Nucleus accumbens (tissue), 56 donors: ENCODE data around the gene OTX1.
"Not testable (repeated sequence)": the region's sequence is repeated elsewhere in the genome, so short reads cannot be mapped to it uniquely, and the experiment has no call there.

Experiments used
- DNase-seq, 56 donors: peaks; one replicate each; lab custom pipeline; 2025; lab: John Stamatoyannopoulos, UW

The OTX1 gene

DNA sequence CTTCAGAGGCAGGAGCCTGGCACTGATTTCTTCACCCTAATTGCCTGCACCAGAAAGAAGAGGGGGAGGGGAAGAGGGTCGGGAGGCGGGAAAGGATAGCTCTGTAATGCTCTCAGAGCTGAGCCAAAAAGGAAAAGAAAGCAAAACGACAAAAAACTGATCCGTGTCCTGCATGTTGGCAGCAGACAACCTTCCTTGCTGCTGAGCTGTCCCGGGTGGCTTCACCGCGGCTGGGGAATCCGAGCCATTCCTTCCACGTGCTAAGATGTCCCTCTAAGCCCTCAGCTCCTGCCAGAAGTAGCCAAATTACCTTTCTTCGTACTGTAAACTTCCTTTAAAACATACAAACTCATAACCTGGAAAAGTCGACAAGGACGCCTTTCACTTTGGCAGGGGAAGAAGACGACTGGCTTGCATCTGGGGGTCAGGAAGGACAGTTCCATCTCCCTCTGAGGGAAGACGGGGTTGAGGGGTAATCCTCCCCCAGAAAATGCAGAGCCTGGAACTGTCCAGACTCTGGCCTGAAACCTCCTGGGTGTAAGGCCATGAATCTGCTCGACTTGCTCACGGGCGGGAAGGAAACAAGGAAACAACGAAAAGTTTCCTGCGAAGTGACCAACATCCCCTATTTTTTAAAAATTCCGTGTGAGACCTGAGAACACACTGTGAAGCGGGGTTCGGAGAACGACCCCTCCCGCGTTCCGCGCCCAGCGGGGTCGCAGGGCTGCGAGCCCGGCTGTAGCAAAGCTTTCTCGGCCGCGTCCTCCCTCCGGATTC lies 7.7 kb downstream of the OTX1 start:
- DNase-seq, result no peak

DNA sequence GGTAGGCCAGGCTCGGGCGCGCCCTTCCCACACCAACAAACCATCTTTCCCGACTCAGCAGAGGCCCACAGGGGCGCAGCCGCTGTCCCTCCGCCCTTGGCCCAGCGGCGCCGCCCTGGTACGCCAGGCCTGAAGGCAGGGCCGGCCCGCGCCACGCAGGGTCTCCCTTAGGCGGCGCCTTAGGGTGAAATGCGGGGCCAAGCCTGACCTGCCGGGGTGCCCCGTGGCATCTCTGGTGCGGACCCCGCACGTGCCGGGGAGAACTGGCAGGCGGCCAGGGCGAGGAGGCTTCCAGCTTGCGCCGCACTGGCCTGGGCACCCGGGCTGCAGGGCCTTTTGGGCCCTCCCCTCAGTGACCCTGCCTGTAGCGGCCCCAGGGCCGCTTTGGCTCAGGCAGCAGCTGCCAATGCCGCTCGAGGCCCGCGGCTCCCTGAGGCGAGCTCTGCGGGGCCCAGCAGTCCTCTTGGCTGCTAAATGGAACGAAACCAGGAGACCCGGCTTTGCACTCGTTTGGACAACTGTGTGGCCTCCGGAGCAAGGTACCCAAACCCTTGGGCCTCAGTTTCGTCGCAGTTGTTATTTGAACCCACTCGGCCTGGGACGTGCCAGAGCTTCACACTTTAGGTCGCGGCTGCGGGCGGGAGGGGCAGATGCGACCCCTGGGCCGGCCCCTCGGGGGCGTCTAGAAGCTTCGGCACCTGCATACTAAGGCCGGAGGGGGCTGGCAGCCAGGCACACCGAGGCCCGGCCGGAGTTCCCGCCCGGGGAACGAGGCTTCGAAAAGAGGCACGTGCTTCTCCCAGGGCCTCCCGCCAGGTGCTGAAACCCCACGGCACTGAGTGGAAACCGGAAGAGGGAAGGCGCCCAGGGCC lies 8.5 kb downstream of the OTX1 start:
- no peak for DNase-seq

DNA sequence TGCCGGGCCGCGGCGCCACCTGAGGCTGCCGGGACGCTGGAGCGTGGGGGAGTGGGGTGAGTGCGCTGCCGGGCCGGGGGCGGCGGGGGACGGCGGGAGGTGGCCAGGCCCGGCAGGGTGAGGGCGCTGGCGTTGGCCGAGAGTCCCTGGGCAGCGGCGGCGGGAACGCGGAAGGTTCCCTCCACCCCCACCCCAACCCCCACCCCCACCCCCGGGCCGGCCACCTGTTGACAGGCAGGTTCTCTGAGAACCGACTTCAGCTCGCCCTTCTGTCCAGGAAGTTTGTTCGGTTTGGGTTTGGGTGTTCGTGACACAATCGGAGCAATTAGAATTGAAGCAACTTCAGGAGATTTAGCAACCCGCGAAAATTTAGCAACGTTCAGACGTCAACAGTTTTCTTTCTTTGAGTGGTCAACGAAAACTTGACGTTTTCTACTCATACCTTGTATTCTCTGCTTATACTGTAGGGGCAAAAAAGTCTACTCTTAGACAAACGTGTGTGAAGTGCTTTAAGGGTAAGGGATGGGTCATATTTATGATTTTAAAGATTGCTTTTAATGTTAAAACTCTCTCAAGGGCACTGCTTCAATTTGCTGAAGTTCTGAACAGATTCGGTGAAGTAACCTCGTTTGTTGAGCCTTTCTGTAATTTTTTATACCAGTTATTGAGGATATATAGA lies 9.3 kb downstream of the OTX1 start:
- DNase-seq, result no peak

DNA sequence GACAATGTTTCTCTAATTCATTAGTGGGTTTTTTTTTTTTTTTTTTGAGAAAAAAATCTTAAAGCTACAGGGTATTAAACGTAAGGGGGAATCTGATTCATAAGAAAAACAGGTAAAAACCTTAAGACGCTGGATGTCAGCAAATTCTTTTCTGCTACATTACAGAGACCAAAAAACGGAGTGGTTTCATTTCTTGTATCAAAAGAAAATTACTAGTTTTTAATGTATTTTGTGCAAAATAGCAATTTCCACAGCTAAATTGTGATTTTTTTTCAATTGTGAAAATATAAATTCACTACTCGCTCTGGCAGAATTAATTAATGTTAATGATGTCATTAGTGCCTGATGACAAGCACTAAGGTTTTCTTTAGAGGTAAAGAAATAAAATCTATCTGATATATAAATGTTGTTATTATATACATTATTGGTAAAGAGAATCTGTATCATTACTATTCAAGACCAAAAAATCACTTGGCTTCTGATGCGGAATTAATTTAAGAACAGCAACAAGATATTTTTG lies 9.9 kb downstream of the OTX1 start:
- no peak for DNase-seq

DNA sequence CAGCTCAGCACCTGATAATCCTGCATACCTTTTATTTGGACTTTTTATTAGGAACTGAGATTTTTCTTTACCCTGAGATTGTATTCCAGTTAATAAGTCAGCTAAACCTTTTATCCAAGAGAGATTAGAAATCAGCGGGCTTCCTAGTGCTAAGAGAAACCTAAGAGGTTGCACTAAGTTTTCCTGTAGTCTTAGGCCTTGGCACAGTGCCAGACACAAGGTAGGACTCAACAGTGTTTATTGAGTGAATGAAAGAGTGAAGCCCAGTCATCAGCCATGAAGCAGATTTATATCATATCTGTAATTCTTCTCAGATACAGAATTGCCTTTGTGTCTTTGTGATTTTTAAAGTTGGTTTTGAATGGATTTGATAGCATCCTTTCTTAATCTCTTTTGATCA lies 13.6 kb downstream of the OTX1 start:
- DNase-seq, result no peak

DNA sequence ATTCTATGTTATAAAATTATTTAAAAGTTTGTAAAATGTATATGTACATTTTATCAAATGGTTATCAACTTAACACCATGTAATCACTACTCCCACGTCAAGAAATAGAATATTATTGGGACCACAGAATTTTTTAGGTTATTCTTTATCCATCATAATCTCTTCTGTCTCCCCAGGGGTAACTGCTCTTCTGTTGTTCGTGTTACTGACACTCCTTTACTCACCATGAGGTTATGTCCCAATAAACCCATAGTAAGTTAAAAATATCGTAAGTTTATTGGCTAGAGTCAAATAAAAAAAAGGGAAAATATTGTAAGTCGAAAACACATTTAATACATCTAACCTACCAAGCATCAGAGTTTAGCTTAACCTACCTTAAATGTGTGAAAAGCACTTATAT lies 14.0 kb downstream of the OTX1 start:
- no peak for DNase-seq

DNA sequence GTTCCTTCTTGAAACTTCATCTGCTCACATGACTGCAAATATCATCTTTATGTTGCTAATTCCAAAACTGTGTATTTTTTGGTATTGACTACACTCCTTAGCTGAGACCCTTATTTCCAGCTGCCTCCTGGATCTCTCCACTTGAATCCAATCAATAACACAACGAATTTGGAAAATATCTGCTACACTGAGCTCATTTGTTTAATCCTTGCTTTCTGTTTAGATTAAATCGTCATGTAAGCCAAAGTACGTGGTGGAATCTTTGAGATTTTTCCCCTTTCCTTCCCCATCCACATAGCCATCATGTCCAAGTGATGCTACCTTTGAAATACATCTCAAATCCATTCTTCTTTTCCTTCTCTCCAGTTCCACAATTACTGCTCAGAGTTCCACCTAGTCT lies 15.6 kb downstream of the OTX1 start:
- DNase-seq, result no peak

DNA sequence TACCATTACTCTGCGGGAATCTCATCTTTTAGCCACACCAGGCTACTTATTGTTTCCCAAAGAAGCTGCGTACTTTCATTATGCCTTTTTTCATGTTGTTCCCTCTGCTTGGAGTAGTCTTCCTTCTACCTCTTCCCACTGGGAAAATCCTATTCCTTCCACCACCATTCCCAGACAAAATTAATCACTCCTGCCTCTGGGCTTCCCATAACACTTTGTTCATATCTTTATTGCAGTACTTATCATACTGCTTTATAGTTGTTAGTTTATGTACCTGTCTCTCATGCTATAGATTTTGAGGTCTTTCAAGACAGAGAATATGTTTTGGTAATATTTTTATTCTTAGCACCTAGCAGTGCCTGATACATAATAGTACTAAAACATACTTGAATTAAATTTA lies 16.2 kb downstream of the OTX1 start:
- DNase-seq, result no peak

DNA sequence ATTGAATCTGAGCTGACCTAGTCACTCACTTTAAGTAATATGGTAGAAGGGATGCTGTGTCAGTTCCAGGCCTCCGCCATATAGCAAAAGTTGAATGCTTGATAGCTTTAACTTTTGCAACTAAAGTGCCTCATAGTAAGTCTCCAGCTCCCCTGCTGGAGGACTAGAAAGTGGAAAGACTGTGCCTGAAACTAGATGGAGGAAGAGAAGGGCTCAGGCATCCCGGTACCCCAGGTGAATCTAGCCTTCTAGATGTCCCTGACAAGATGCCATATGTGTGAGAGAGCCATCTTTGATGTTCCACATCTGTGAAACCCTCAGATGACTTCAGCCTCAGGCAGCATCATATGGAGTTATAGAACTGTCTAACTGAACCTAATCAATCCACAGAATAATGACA lies 21.0 kb downstream of the OTX1 start:
- no peak for DNase-seq

DNA sequence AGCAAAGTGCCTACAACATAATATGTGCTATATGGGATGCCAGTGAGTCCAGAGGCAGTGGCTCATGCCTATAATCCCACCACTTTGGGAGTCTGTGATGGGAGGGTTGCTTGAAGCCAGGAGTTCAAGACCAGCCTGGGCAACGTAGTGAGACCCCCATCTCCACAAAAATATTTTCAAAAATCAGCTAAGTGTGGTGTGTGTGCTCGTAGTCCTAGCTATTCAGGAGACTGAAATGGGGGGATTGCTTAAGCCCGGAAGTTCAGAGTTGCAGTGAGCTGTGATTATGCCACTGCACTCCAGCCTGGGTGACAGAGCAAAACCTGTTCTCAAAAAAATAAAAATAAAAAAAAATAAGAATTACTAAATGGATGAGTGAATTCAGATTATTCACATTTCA lies 23.4 kb downstream of the OTX1 start:
- no peak for DNase-seq

DNA sequence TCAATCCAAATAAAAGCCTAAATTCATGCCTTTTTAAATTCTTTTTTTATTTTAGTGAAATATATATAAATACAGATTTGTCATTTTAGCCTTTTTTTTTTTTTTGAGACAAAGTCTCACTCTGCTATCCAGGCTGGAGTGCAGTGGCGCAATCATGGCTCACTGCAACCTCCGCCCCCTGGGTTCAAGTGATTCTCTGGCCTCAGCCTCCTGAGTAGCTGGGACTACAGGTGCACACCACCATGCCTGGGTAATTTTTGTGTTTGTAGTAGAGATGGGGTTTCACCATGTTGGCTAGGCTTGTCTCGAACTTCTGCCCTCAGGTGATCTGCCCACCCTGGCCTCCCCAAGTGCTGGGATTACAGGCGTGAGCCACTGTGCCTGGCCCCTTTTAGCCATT lies 23.8 kb downstream of the OTX1 start:
- DNase-seq, result not testable (repeated sequence)

DNA sequence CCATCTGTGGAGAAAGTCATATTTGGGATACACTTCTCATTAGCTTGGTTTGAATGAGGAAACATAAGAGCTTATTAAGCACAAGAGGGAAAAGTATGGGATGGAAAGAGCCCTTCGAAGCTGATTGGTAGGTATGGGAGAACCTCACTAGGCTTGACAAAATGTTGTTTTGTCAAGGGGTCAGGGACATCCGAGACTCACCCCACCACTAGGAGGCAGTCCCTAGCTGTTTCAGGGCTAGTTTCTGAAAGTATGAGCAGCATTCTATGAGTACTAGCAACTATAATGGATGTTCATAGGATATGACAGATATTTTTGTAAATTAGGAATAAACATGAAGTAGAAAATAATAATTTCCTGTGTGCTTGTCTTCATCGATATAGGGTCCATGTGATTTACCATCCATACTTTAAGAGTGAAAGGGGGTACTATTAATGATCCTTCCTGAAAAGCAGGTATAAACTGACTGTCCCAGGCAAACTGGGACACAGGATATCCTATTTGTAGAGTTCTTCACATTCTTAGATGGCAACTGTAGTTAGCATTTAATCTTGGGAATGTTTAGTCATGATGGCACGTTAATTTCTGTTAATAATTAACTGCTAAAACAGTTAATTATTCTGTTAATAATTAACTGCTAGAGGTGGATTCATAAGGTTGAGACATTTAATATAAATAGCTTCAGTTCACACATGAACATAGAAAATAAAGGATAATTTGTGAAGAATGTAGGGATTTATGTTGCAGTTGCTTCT lies 28.4 kb downstream of the OTX1 start:
- no peak for DNase-seq

DNA sequence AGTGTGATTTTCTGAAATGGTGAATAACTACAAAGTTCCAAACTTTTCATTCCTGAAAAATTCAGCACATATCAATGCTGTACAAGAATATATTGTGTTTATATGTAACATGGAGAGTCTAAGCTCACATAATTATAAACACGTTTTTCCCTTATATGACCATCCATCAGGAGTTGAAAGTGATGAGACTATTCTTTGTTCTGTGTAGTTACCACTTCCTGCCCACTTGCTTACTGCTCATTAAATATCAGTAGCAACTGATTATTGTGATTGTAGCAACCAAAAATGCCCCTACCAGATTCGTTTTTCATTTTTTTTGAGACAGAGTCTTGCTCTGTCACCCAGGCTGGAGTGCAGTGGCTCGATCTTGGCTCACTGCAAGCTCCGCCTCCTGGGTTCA lies 30.8 kb downstream of the OTX1 start:
- DNase-seq, result no peak

DNA sequence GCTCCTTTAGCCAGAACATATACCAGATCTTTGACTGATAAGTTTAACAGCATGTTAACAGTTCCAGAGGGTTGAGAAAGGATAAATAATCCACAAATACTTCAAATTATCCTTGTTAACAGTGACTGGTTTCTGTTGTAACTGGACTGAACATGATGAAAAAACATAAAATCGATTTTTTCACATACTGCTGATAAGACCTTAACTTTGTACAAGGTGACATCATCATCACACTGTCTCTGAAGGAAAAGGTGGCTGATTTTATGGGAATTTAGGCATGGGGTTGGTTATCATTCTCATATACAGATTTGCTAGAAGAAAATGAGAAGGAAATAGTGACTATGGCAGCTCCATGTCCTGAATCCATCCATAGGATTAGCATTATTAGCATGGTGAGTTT lies 36.1 kb downstream of the OTX1 start:
- no peak for DNase-seq

DNA sequence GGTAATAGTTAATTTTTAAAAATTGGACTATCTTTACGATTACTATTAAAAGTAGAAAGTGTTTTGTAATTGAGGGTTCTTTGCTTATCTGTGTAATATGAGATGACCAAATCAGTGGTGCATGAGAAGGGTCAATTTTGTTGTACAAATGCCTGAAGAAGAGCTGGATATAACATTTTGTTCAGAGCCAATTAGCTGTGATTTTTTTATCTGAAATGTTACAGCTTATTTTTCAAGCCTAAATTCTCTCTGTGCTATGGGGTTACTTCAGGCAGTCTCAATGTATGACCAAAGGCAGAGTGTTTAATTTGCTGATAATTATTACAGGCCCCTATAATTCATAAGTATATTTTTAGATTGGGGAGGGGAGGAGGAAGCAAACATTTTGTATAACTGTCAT lies 41.8 kb downstream of the OTX1 start:
- DNase-seq, result no peak

DNA sequence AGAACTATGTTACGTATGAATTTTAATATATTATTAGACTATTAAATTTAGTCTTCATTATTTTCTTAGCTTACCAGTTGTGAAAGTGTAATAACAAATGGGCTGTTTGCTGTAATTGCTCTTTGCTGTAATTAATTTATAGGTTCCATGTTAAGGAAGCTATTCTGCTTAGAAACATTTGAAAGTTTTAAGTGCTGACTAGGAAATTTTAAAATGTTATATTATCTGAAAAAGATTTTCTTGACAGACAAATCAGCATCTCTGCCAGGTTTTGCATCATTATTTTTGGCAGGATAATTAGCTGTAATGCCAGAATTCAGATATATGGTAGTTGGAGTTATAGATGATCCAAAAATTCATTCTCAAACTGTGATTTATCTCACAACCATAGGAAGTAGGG lies 42.2 kb downstream of the OTX1 start:
- no peak for DNase-seq

DNA sequence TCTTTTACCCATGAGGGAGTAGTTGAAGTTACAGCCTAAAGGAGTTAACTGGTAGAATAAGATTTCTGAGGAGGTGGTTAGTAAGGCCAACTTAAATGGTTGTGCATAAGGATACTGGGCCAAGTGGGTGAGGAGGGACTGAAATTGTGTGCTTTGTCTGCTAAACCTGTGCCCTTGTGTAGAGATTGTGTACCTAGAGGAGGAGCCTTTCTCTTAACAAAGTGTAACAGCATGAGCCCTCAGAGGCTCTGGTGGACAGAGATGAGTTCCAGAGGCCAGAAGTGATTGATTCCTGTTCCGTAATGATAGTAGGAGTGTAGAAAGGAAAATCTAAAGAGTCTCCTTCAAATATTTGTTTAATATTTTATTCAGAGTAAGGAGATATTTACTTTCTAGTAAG lies 42.9 kb downstream of the OTX1 start:
- no peak for DNase-seq

DNA sequence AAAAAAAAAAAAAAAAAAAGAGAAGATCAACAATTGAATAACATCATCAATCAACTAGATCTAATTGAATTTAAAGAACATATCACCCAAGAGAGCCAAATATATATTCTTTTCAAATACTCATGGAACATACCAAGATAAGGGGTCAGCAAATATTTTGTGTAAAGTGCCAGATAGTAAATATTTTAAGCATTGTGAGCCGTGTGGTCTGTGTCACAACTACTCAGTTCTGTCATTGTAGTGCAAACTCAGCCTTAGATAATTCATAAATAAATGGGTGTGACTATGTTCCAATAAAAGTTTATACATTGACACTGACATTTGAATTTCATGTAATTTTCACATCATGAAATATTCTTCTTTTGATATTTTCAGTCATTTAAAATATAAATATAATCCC lies 45.9 kb downstream of the OTX1 start:
- DNase-seq, result no peak

DNA sequence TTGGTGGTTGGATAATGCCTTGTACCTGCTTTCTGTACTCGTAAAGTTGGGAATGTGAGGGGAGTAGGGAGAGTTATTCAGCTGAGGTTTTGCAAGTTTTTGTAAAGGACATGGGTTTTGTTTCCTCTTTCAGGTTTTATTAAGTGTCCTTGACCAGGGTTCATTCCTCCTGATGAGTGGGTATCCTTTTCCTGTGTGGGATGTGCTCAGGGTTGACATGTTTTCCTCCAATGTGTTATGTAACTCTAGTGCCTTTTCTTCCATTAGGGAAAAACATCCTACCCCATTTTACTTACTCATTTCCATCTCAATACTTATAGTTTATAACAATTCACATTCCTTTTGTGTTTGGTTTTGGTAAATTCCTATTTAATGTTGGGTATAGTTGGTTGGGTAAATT lies 48.4 kb downstream of the OTX1 start:
- DNase-seq, result no peak

DNA sequence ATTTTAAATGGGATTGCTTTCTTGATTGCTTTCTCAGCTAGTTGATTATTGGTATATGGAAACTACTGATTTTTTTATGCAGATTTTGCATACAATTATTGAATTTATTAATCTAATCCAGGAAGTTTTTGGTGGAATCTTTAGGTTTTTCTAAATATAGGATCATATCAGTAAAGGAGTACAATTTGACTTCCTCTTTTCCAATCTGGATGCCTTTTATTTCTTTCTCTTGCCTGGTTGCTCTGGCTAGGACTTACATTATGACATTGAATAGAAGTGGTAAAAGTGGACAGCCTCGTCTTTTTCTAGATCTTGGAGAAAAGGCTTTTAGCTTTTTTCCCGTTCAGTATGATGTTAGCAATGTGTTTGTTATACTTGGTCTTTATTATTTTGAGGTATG lies 51.3 kb downstream of the OTX1 start:
- no peak for DNase-seq

DNA sequence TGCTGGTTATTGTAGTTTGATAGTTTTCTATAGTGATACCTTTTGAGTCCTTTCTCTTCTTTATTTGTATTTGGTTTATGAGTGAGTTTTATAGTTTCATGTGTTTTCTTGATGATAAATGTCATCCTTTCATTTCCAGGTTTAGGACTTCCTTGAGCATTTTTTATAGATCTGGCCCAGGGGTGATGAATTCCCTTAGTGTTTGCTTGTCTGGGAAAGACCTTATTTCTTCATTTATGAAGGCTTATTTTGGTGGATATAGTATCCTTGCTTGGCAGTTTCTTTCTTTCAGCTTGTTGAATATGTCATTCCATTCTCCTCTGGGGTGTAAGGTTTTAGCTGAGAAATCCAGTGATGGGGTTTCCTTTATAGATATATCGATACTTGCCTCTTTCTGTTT lies 53.9 kb downstream of the OTX1 start:
- no peak for DNase-seq
